NOMO-1 (cell line): ENCODE measurements around the gene NCBP1.

ENCODE experiments used
- DNase-seq, 2 experiments: peaks; one replicate each; lab custom pipeline; 2025; ENCODE audit not compliant: unreplicated experiment in 2 of 2; lab: John Stamatoyannopoulos, UW

Gene NCBP1

GRCh38 chr9:97623946-97624345, 9.7 kb upstream of the NCBP1 start:
- DNase-seq, result no peak

GRCh38 chr9:97625620-97626019, 8.0 kb upstream of the NCBP1 start:
- DNase-seq, result no peak

- DNase-seq, result no peak
These were observed 6.0 kb upstream of the NCBP1 start for GRCh38 chr9:97627624-97628023.

GRCh38 chr9:97628668-97629067, 5.0 kb upstream of the NCBP1 start:
- no peak for DNase-seq

- no peak for DNase-seq
These were observed 4.5 kb upstream of the NCBP1 start for GRCh38 chr9:97629156-97629555.

GRCh38 chr9:97630591-97630990, 3.0 kb upstream of the NCBP1 start:
- no peak for DNase-seq

GRCh38 chr9:97632248-97632984, 1.2 kb upstream of the NCBP1 start:
- DNase-seq, result peak; percentile 74 to 81

- DNase-seq, result no peak
These were observed 354 bp downstream of the NCBP1 start for GRCh38 chr9:97633859-97634490.

GRCh38 chr9:97635026-97635425, 1.4 kb downstream of the NCBP1 start:
- no peak for DNase-seq

- no peak for DNase-seq
These were observed 3.3 kb downstream of the NCBP1 start for GRCh38 chr9:97636903-97637302.

- DNase-seq, result peak in 1 of 2 experiments; percentile 6
These were observed 5.0 kb downstream of the NCBP1 start for GRCh38 chr9:97638666-97639065.

GRCh38 chr9:97640325-97640724, 6.7 kb downstream of the NCBP1 start:
- no peak for DNase-seq

GRCh38 chr9:97645720-97646119, 12.1 kb downstream of the NCBP1 start:
- no peak for DNase-seq

- DNase-seq, result no peak
These were observed 14.4 kb downstream of the NCBP1 start for GRCh38 chr9:97647996-97648395.

GRCh38 chr9:97651646-97652045, 18.0 kb downstream of the NCBP1 start:
- DNase-seq, result no peak

GRCh38 chr9:97658707-97659106, 25.1 kb downstream of the NCBP1 start:
- DNase-seq, result no peak

- no peak for DNase-seq
These were observed 26.1 kb downstream of the NCBP1 start for GRCh38 chr9:97659771-97660170.

GRCh38 chr9:97660340-97660739, 26.7 kb downstream of the NCBP1 start:
- DNase-seq, result peak; percentile 17 to 54

GRCh38 chr9:97660847-97661246, 27.2 kb downstream of the NCBP1 start:
- DNase-seq, result no peak

- no peak for DNase-seq
These were observed 32.1 kb downstream of the NCBP1 start for GRCh38 chr9:97665742-97666141.

- peak in 1 of 2 experiments; percentile 6 for DNase-seq
These were observed 33.5 kb downstream of the NCBP1 start for GRCh38 chr9:97666907-97667686.

- no peak for DNase-seq
These were observed 34.9 kb downstream of the NCBP1 start for GRCh38 chr9:97668485-97668884.
